Activated T-helper 17 cell treated with anti-CD3 and anti-CD28 coated beads, Interleukin-2, amount 50 U/mL, for 72 hours (primary cell): Measurements from ENCODE around the gene ARMC10. TPM values are rescaled to one million over a fixed set of nuclear protein-coding genes. Genes with fewer than 3 reads are reported as not detected.
"Not testable (repeated sequence)": the region's sequence is repeated elsewhere in the genome, so short reads cannot be mapped to it uniquely, and the experiment has no call there.

ENCODE experiments used
- ATAC-seq: fragments of 150-1000 bp; cut with Tn5 transposase; replicated peaks from 2 replicates; pipeline ENCODE4 v1.10.0; 2021; ENCODE audit warnings: mild to moderate bottlenecking, moderate library complexity
- H3K27ac Mint-ChIP-seq: one replicate; pipeline ENCODE4 v1.8.0; 2022; ENCODE audit warnings: mixed read lengths
- H3K27me3 Mint-ChIP-seq: one replicate; pipeline ENCODE4 v1.8.0; 2022; ENCODE audit warnings: mixed read lengths
- H3K36me3 Mint-ChIP-seq: one replicate; pipeline ENCODE4 v1.8.0; 2022; ENCODE audit warnings: low read depth, mild to moderate bottlenecking, mixed read lengths
- H3K4me1 Mint-ChIP-seq: one replicate; pipeline ENCODE4 v1.8.0; 2022; ENCODE audit warnings: mixed read lengths
- H3K4me3 Mint-ChIP-seq: one replicate; pipeline ENCODE4 v1.8.0; 2022; ENCODE audit warnings: mild to moderate bottlenecking, mixed read lengths
- H3K9me3 Mint-ChIP-seq: one replicate; pipeline ENCODE4 v1.8.0; 2022; ENCODE audit warnings: mixed read lengths
- total RNA-seq, 2 donors: library from RNA; stranded (reverse); gene quantifications; one replicate each; pipeline ENCODE4 v1.2.3, GENCODE V29; 2022

ARMC10 gene
- total RNA-seq, 2 donors from 2014 or later = 32.2 to 41.1 TPM

DNA sequence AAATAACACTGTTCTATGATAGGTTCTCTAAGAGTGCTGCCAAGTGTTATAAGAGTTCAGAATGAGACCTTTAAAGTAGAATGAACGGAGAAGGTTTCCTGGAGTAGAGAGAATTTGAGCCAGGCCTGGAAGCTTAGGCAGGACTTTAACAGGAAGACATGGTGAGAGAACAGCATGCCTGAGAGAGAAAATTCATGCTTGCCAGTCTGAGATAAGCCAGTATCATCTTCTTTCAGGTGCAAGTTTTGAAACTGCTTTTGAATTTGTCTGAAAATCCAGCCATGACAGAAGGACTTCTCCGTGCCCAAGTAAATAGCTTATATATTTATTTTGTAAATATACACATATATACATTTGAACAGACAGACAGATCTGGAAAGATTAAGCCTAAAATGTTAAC lies 22.1 kb downstream of the ARMC10 start:
- no peaks in the 10 kb centered on the region for H3K27me3 Mint-ChIP-seq
- no peak for ATAC-seq
- H3K4me1 Mint-ChIP-seq = no peaks in the 10 kb centered on the region
- H3K4me3 Mint-ChIP-seq = no peak overlapping the region
- H3K9me3 Mint-ChIP-seq = no peaks in the 10 kb centered on the region
- peaks cover 76% of the 10 kb centered on the region for H3K36me3 Mint-ChIP-seq
- no peak overlapping the region for H3K27ac Mint-ChIP-seq

GRCh38 chr7:103100348-103100747 lies 25.4 kb downstream of the ARMC10 start:
- H3K36me3 Mint-ChIP-seq = peaks cover 63% of the 10 kb centered on the region
- no peaks in the 10 kb centered on the region for H3K4me1 Mint-ChIP-seq
- H3K9me3 Mint-ChIP-seq = no peaks in the 10 kb centered on the region
- ATAC-seq = no peak
- no peaks in the 10 kb centered on the region for H3K27me3 Mint-ChIP-seq
- H3K4me3 Mint-ChIP-seq = no peak overlapping the region
- H3K27ac Mint-ChIP-seq = no peak overlapping the region

DNA sequence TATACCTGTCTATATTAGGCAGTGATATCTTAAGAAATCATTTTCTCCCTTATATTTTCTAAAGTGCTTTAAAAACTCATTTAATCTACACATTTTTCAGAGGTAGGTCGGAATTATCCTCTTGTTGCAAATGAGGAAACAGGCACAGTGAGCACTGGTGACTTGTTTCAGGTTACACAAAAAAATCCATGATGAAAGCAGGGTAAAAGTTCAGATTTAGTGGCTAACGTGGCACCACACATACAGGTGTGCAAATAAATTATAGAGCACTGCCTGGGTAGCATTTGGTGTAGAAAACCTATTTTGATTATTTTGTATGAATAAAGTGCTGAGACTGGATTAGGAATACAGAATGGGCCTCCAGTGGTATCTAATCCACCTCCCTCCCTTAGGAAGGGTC lies 26.6 kb downstream of the ARMC10 start:
- Mint-ChIP-seq H3K27me3 (no peaks in the 10 kb centered on the region), H3K9me3 (no peaks in the 10 kb centered on the region), H3K4me1 (no peaks in the 10 kb centered on the region), H3K36me3 (peaks cover 58% of the 10 kb centered on the region), H3K4me3 (no peak overlapping the region), H3K27ac (no peak overlapping the region)
- ATAC-seq = no peak

DNA sequence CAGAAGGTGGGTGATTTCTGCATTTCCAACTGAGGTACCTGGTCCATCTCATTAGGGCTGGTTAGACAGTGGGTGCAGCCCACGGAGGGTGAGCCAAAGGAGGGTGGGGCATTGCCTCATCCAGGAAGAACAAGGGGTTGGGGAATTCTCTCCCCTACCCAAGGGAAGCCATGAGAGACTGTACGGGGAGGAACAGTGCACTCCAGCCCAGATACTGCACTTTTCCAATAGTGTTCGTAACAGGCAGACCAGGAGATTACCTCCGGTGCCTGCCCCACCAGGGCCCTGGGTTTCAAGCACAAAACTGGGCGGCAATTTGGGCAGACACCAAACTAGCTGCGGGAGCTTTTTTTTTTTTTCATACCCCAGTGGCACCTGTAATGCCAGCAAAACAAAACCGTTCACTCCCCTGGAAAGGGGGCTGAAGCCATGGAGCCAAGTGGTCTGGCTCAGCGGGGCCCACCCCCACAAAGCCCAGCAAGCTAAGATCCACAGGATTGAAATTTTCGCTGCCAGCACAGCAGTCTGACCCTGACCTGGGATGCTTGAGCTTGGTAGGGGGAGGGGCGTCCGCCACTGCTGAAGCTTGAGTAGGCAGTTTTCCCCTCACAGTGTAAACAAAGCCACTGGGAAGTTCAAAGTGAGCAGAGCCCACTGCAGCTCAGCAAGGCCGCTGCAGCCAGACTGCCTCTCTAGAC lies 31.2 kb downstream of the ARMC10 start:
- Mint-ChIP-seq H3K27me3 (no peaks in the 10 kb centered on the region), H3K4me1 (peaks cover 12% of the 10 kb centered on the region), H3K27ac (no peak overlapping the region), H3K9me3 (peaks cover 9% of the 10 kb centered on the region), H3K36me3 (peaks cover 73% of the 10 kb centered on the region), H3K4me3 (no peak overlapping the region)
- ATAC-seq = no peak

DNA sequence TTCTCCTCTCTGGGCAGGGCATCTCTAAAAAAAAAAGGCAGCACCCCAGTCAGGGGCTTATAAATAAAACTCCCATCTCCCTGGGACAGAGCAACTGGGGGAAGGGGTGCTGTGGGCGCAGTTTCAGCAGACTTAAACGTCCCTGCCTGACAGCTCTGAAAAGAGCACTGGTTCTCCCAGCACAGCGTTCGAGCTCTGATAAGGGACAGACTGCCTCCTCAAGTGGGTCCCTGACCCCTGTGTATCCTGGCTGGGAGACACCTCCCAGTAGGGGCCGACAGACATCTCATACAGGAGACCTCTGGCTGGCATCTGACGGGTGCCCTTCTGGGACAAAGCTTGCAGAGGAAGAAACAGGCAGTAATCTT lies 31.7 kb downstream of the ARMC10 start:
- Mint-ChIP-seq H3K4me1 (peaks cover 12% of the 10 kb centered on the region), H3K36me3 (peaks cover 73% of the 10 kb centered on the region)
- not testable (repeated sequence) for H3K27ac Mint-ChIP-seq, H3K4me3 Mint-ChIP-seq, H3K9me3 Mint-ChIP-seq, H3K27me3 Mint-ChIP-seq, ATAC-seq

DNA sequence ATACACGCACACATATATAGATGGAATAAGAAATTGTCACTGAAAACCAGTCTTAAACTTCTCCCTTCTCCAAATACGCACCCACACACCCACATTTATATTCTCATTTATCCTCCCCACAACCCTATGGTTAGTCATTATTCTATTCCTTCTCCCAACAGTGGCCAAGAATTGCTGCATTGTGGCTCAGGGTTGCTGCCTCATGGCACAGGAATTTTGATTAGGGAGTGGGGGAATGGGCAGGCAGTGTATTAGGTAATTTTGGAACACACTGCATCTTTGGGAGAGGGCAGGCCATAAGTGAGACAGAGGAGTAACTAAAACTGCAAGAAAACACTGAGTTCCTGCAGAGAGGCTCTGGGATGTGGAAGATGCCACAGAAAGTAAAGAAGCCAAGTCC lies 38.2 kb downstream of the ARMC10 start:
- H3K36me3 Mint-ChIP-seq = peaks cover 74% of the 10 kb centered on the region

GRCh38 chr7:103114576-103115008 lies 39.7 kb downstream of the ARMC10 start:
- Mint-ChIP-seq H3K27me3 (no peaks in the 10 kb centered on the region), H3K4me1 (peaks cover under 1% of the 10 kb centered on the region), H3K9me3 (peaks cover 5% of the 10 kb centered on the region), H3K27ac (no peak overlapping the region), H3K4me3 (no peak overlapping the region), H3K36me3 (peaks cover 66% of the 10 kb centered on the region)
- ATAC-seq = no peak

More for the DNA sequence above, 38.2 kb downstream of the ARMC10 start:
- Mint-ChIP-seq H3K4me1 (peaks cover 8% of the 10 kb centered on the region), H3K27me3 (no peaks in the 10 kb centered on the region), H3K27ac (no peak overlapping the region), H3K9me3 (peaks cover 9% of the 10 kb centered on the region), H3K4me3 (no peak overlapping the region)
- ATAC-seq = no peak

- H3K36me3 Mint-ChIP-seq = peaks cover 66% of the 10 kb centered on the region
- H3K9me3 Mint-ChIP-seq = peaks cover under 1% of the 10 kb centered on the region
- no peaks in the 10 kb centered on the region for H3K4me1 Mint-ChIP-seq
- no peak overlapping the region for H3K27ac Mint-ChIP-seq
- H3K4me3 Mint-ChIP-seq = no peak overlapping the region
- no peak for ATAC-seq
- no peaks in the 10 kb centered on the region for H3K27me3 Mint-ChIP-seq
Measured at GRCh38 chr7:103115771-103116170, 40.8 kb downstream of the ARMC10 start.

GRCh38 chr7:103116511-103116910 lies 41.6 kb downstream of the ARMC10 start:
- Mint-ChIP-seq H3K4me1 (no peaks in the 10 kb centered on the region), H3K27ac (no peak overlapping the region), H3K4me3 (no peak overlapping the region), H3K27me3 (no peaks in the 10 kb centered on the region), H3K9me3 (no peaks in the 10 kb centered on the region), H3K36me3 (peaks cover 65% of the 10 kb centered on the region)
- ATAC-seq = no peak

GRCh38 chr7:103116991-103117390 lies 42.1 kb downstream of the ARMC10 start:
- no peak for ATAC-seq
- H3K9me3 Mint-ChIP-seq = no peaks in the 10 kb centered on the region
- no peaks in the 10 kb centered on the region for H3K4me1 Mint-ChIP-seq
- no peak overlapping the region for H3K27ac Mint-ChIP-seq
- H3K4me3 Mint-ChIP-seq = no peak overlapping the region
- H3K27me3 Mint-ChIP-seq = no peaks in the 10 kb centered on the region
- peaks cover 65% of the 10 kb centered on the region for H3K36me3 Mint-ChIP-seq

DNA sequence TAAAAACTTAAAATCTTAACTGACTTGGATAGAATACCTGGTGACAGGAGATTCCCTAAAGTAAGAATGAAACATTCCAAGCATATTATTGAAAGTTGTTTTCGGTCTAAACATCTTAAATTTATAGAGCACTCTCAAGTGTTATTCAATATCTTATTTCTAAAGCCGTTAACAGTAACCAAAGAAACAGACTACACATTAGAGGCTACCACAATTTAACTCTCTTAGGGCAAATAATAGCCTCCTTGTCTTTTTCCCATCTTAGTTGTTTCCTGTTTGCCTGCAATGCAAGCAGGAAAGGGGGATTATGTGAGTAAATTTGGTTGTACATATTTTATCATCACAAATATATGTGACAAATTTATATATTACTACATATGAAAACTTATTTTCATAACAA lies 42.5 kb downstream of the ARMC10 start:
- ATAC-seq = no peak
- H3K27ac Mint-ChIP-seq = no peak overlapping the region
- H3K36me3 Mint-ChIP-seq = peaks cover 65% of the 10 kb centered on the region
- no peaks in the 10 kb centered on the region for H3K27me3 Mint-ChIP-seq
- no peaks in the 10 kb centered on the region for H3K9me3 Mint-ChIP-seq
- no peaks in the 10 kb centered on the region for H3K4me1 Mint-ChIP-seq
- H3K4me3 Mint-ChIP-seq = no peak overlapping the region

GRCh38 chr7:103119791-103120291 lies 44.9 kb downstream of the ARMC10 start:
- H3K4me1 Mint-ChIP-seq = no peaks in the 10 kb centered on the region
- H3K27ac Mint-ChIP-seq = no peak overlapping the region
- peaks cover 59% of the 10 kb centered on the region for H3K36me3 Mint-ChIP-seq
- no peaks in the 10 kb centered on the region for H3K9me3 Mint-ChIP-seq
- ATAC-seq = no peak
- H3K27me3 Mint-ChIP-seq = no peaks in the 10 kb centered on the region
- no peak overlapping the region for H3K4me3 Mint-ChIP-seq

DNA sequence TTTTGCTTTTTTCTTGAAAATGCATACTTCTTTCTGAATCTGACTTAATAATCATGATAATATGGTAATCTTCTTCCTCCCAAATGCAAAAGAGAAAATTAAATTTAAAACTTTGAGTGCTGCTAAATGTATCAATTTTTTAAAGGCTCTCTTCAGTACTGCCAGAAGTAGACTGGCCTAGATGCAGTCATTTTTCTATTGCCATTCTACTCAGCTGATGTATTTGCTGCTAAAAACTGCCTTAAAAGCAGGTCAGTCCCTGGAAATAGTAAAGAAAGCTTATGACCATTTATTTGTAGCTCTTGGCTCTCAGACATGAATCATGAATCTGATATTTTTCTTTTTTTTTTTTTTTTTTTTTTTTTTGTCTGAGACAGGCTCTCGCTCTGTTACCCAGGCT lies 45.4 kb downstream of the ARMC10 start:
- no peak for ATAC-seq
- Mint-ChIP-seq H3K9me3 (no peaks in the 10 kb centered on the region), H3K36me3 (peaks cover 54% of the 10 kb centered on the region), H3K4me1 (no peaks in the 10 kb centered on the region), H3K27me3 (no peaks in the 10 kb centered on the region), H3K27ac (no peak overlapping the region), H3K4me3 (no peak overlapping the region)

DNA sequence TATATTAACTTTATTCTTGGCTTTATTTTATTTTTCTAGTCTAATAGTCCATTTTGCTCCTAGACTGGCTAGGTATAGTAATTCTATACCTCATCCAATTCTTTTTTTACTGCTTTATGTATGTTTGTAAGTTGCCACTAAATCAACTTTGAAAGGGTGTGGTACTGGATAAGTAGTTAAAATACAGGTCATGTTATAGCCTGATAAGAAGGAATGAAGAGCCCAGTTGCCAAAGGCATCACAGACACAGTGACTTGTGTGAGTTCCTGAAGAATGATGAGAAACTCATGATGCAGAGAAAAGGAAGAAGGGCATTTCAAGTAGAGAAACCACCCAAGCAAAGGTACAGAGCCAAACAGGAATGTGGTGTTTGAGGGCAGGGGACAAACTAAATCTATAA lies 46.7 kb downstream of the ARMC10 start:
- H3K4me3 Mint-ChIP-seq = no peak overlapping the region
- no peak for ATAC-seq
- no peak overlapping the region for H3K27ac Mint-ChIP-seq
- peaks cover 54% of the 10 kb centered on the region for H3K36me3 Mint-ChIP-seq
- H3K27me3 Mint-ChIP-seq = no peaks in the 10 kb centered on the region
- H3K9me3 Mint-ChIP-seq = no peaks in the 10 kb centered on the region
- no peaks in the 10 kb centered on the region for H3K4me1 Mint-ChIP-seq

DNA sequence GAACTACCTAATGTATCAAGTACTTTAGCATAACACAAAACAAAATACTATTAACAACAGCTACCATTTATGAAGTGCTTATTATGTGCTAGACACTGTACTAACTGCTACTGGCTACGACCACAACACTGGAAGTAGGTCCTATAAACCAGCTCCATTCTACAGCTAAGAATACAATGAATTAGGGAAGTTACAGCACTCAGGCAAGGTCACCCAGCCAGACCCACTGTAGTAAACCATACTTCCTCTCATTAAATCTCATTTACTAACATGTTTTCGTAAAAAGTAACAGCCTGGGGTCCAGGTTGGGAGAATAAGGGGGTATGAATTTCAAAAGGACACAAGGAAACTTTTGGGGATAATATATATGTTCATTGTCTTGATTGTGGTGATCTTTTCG lies 48.6 kb downstream of the ARMC10 start:
- Mint-ChIP-seq H3K4me3 (no peak overlapping the region), H3K36me3 (peaks cover 73% of the 10 kb centered on the region), H3K27ac (no peak overlapping the region), H3K27me3 (no peaks in the 10 kb centered on the region), H3K4me1 (no peaks in the 10 kb centered on the region), H3K9me3 (no peaks in the 10 kb centered on the region)
- no peak for ATAC-seq
